ENCODE measurements around the gene NEU2.

GRCh38 chr2:233012301-233012971, 20.0 kb upstream of the NEU2 start:
- TF ChIP-seq POLR2AphosphoS5 (IDR thresholded peaks at IDR 0.05; ENCODE audit: low read depth, low read length): no peak
- TF ChIP-seq PAX5 (IDR thresholded peaks at IDR 0.05; ENCODE audit: insufficient read depth, low read length, severe bottlenecking): no peak
- no peak for TF ChIP-seq TAF1 (IDR thresholded peaks at IDR 0.05; ENCODE audit: low read depth, low read length)
- TF ChIP-seq POLR2A (IDR thresholded peaks at IDR 0.05; ENCODE audit: low read depth, low read length): no peak
- TF ChIP-seq SPI1 (IDR thresholded peaks at IDR 0.05; ENCODE audit: low read depth, low read length): no peak
- TF ChIP-seq POU2F2 (IDR thresholded peaks at IDR 0.05; ENCODE audit: low read depth, low read length): no peak
